Measurements from ENCODE around the gene GARIN5B. TPM values are rescaled to one million over a fixed set of nuclear protein-coding genes. Genes with fewer than 3 reads are reported as not detected.
"Not testable (repeated sequence)": the region's sequence is repeated elsewhere in the genome, so short reads cannot be mapped to it uniquely, and the experiment has no call there.

Gene GARIN5B
- total and polyA plus RNA-seq, 2 experiments from 2014 or later, result not detected

GRCh38 chr19:55336101-55336500 is 27.0 kb downstream of the GARIN5B start:
- Histone ChIP-seq H3K4me2 (ENCODE audit: unreplicated experiment) (no peak overlapping the region), H3F3A (ENCODE audit: insufficient read depth) (no peaks in the 10 kb centered on the region), H3K27me3 (replicated peaks; ENCODE audit: insufficient read depth) (no peaks in the 10 kb centered on the region; the same call in 1 of the 2 replicates), H2AFZ (no peak overlapping the region), H3K9me2 (ENCODE audit: insufficient read depth) (no peaks in the 10 kb centered on the region), H4K20me1 (ENCODE audit: insufficient read depth) (no peaks in the 10 kb centered on the region), H3K4me1 (ENCODE audit: insufficient read depth) (no peaks in the 10 kb centered on the region), H3K9ac (no peak overlapping the region), H3K27ac (no peak overlapping the region), H3K79me2 (ENCODE audit: insufficient read depth) (peaks cover 8% of the 10 kb centered on the region; the same call in 1 of the 2 replicates), H3K4me3 (no peak overlapping the region), H3K36me3 (ENCODE audit: low read depth) (no peaks in the 10 kb centered on the region), H3K9me3 (ENCODE audit: low read depth) (no peaks in the 10 kb centered on the region)
- in situ Hi-C loops (cut with MboI), result no loop called here
- TF ChIP-seq EZH2 (IDR thresholded peaks at IDR 0.05; ENCODE audit: insufficient read depth, poor library complexity, severe bottlenecking) (no peak), EZH2phosphoT487 (IDR thresholded peaks at IDR 0.05; ENCODE audit: insufficient read depth, low read depth) (no peak)
- peak; percentile 83 for DNase-seq
- WGBS, 2 experiments (ENCODE audit: low coverage in 1 of 2, low lambda C conversion rate in 2 of 2, missing lambda C conversion rate in 2 of 2), result 23 to 24% methylated on average over 7 of the region's 7 CpGs

DNA sequence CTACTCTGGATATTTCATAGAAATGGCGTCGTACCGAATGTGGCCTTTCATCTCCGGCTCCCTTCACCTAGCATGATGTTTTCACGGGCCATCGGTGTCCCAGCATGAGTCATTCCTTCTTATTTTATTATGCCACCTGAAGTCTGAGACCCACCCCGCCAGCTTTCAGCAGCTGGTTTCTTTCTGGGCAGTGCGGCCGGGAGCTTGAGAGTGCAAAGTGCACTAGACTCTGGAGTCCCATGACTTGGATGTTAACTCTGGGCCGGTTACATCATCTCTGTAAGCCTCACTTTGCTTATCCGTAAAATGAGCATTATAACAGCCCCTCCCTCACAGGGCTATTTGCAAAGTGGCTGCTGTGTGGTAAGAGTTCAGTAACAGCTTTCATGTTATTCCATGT is 29.2 kb downstream of the GARIN5B start:
- Histone ChIP-seq H3K9me3 (ENCODE audit: low read depth) (no peaks in the 10 kb centered on the region), H3K4me2 (ENCODE audit: unreplicated experiment) (no peak overlapping the region), H3K9ac (no peak overlapping the region), H4K20me1 (ENCODE audit: insufficient read depth) (no peaks in the 10 kb centered on the region), H3K4me1 (ENCODE audit: insufficient read depth) (peaks cover 6% of the 10 kb centered on the region), H3K27me3 (replicated peaks; ENCODE audit: insufficient read depth) (no peaks in the 10 kb centered on the region; the same call in 1 of the 2 replicates), H3K4me3 (no peak overlapping the region), H3K9me2 (ENCODE audit: insufficient read depth) (no peaks in the 10 kb centered on the region), H3K36me3 (ENCODE audit: low read depth) (no peaks in the 10 kb centered on the region), H3K79me2 (ENCODE audit: insufficient read depth) (no peaks in the 10 kb centered on the region), H3F3A (ENCODE audit: insufficient read depth) (no peaks in the 10 kb centered on the region), H2AFZ (no peak overlapping the region), H3K27ac (no peak overlapping the region)
- no peak for TF ChIP-seq EZH2 (IDR thresholded peaks at IDR 0.05; ENCODE audit: insufficient read depth, poor library complexity, severe bottlenecking)
- TF ChIP-seq EZH2phosphoT487 (IDR thresholded peaks at IDR 0.05; ENCODE audit: insufficient read depth, low read depth), result no peak
- DNase-seq, result no peak
- WGBS, 2 experiments (ENCODE audit: low coverage in 1 of 2, low lambda C conversion rate in 2 of 2, missing lambda C conversion rate in 2 of 2), result 80 to 87% methylated on average over 11 of the region's 11 CpGs
- in situ Hi-C loops (cut with MboI), result no loop called here

DNA sequence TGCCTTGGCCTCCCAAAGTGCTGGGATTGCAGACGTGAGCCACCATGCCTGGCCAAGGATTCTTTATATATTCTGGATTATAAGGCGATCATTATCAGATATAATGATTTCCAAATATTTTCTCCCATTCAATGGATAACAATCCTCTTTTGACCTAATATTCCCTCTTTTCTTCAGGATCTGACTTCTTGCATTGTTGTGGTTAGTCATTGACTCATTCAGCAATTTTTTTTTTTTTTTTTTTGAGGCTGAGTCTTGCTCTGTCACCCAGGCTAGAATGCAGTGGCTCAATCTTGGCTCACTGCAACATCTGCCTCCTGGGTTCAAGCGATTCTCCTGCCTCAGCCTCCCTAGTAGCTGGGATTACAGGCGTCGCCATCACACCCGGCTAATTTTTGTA is 33.3 kb downstream of the GARIN5B start:
- H3K36me3 ChIP-seq (ENCODE audit: low read depth); H3K4me2 ChIP-seq (ENCODE audit: unreplicated experiment); H3K79me2 ChIP-seq (ENCODE audit: insufficient read depth); H3K9me2 ChIP-seq (ENCODE audit: insufficient read depth); H3K27me3 ChIP-seq (replicated peaks; ENCODE audit: insufficient read depth); H2AFZ ChIP-seq; H3K4me3 ChIP-seq; H3K9ac ChIP-seq; H3F3A ChIP-seq (ENCODE audit: insufficient read depth); H4K20me1 ChIP-seq (ENCODE audit: insufficient read depth); H3K9me3 ChIP-seq (ENCODE audit: low read depth); H3K27ac ChIP-seq; in situ Hi-C loops (cut with MboI): not testable (repeated sequence)
- peak; percentile 68 for DNase-seq
- peaks cover 16% of the 10 kb centered on the region for H3K4me1 ChIP-seq (ENCODE audit: insufficient read depth)
- 57 to 61% methylated on average over 6 of the region's 6 CpGs for WGBS, 2 experiments (ENCODE audit: low coverage in 1 of 2, low lambda C conversion rate in 2 of 2, missing lambda C conversion rate in 2 of 2)

GRCh38 chr19:55328774-55329318 is 34.2 kb downstream of the GARIN5B start:
- H3K27ac ChIP-seq; H3K36me3 ChIP-seq (ENCODE audit: low read depth); H3K9me3 ChIP-seq (ENCODE audit: low read depth); H3K9me2 ChIP-seq (ENCODE audit: insufficient read depth); H4K20me1 ChIP-seq (ENCODE audit: insufficient read depth); in situ Hi-C loops (cut with MboI); H3K9ac ChIP-seq; H3K4me3 ChIP-seq; H3K27me3 ChIP-seq (replicated peaks; ENCODE audit: insufficient read depth); H3F3A ChIP-seq (ENCODE audit: insufficient read depth); H3K79me2 ChIP-seq (ENCODE audit: insufficient read depth); H2AFZ ChIP-seq; H3K4me2 ChIP-seq (ENCODE audit: unreplicated experiment): not testable (repeated sequence)
- WGBS, 2 experiments (ENCODE audit: low coverage in 1 of 2, low lambda C conversion rate in 2 of 2, missing lambda C conversion rate in 2 of 2), result 40 to 42% methylated on average over 4 of the region's 4 CpGs
- H3K4me1 ChIP-seq (ENCODE audit: insufficient read depth), result peaks cover 16% of the 10 kb centered on the region
- peak; percentile 44 for DNase-seq

DNA sequence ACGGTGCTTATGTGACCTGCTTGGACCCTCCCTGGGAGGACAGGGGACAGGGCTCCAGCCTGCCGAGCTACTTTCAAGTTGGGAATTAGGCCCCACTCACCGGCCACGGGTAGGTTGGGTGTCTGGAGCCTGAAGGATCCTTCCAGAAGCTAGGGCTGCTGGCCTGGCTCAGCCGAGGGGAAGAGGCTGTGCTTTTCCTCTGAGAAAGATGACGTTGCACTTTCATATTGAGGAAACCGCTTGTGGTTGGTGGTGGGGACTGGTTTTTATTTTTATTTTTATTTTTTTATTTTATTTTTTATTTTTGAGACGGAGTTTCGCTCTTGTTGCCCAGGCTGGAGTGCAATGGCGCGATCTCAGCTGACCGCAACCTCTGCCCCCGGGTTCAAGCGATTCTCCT is 37.9 kb downstream of the GARIN5B start, which contains the start of gene TMEM150B:
TMEM150B (minus strand) TSS at position 170 of the 400 bp plus-strand sequence. CDS start 4,305 bp downstream, outside the sequence.
- 75 to 78% methylated on average over 14 of the region's 14 CpGs for WGBS, 2 experiments (ENCODE audit: low coverage in 1 of 2, low lambda C conversion rate in 2 of 2, missing lambda C conversion rate in 2 of 2)
- H3K4me2 ChIP-seq (ENCODE audit: unreplicated experiment), result no peak within 1 kb of the TSS
- TF ChIP-seq EZH2phosphoT487 (IDR thresholded peaks at IDR 0.05; ENCODE audit: insufficient read depth, low read depth) (no peak), EZH2 (IDR thresholded peaks at IDR 0.05; ENCODE audit: insufficient read depth, poor library complexity, severe bottlenecking) (no peak)
- H3K27me3 ChIP-seq (replicated peaks; ENCODE audit: insufficient read depth), result no peaks in the 10 kb centered on the region
- no peaks in the 10 kb centered on the region for H4K20me1 ChIP-seq (ENCODE audit: insufficient read depth)
- H3K4me3 ChIP-seq, result no peak within 1 kb of the TSS
- H3K9me3 ChIP-seq (ENCODE audit: low read depth), result no peaks in the 10 kb centered on the region
- peaks cover 8% of the 10 kb centered on the region; the same call in 1 of the 2 replicates for H3F3A ChIP-seq (ENCODE audit: insufficient read depth)
- H3K9me2 ChIP-seq (ENCODE audit: insufficient read depth), result no peaks in the 10 kb centered on the region
- H3K79me2 ChIP-seq (ENCODE audit: insufficient read depth), result no peaks in the 10 kb centered on the region
- DNase-seq, result no peak
- H3K4me1 ChIP-seq (ENCODE audit: insufficient read depth), result peaks cover 16% of the 10 kb centered on the region
- no peak within 1 kb of the TSS for H3K9ac ChIP-seq
- in situ Hi-C loops (cut with MboI), result no loop called here
- H3K27ac ChIP-seq, result no peak within 1 kb of the TSS
- no peak within 1 kb of the TSS for H2AFZ ChIP-seq
- no peaks in the 10 kb centered on the region for H3K36me3 ChIP-seq (ENCODE audit: low read depth)
